IPS DF 6.9 (cell line): ENCODE data around the gene RFK.
"Not testable (repeated sequence)": the region's sequence is repeated elsewhere in the genome, so short reads cannot be mapped to it uniquely, and the experiment has no call there.

Experiments
- DNase-seq: peaks from one replicate; pipeline ENCODE4 v3.0.0-alpha.2; 2013; ENCODE audit warnings: low read depth, low spot score
- H3K27ac ChIP-seq: one replicate; pipeline ENCODE4 v1.5.1; 2013; ENCODE audit warnings: low read length, control low read depth
- H3K27me3 ChIP-seq: 2 replicates; pipeline ENCODE4 v1.6.1; 2013; ENCODE audit warnings: mild to moderate bottlenecking, low read length; ENCODE audit not compliant: control insufficient read depth, insufficient read depth
- H3K36me3 ChIP-seq: 2 replicates; pipeline ENCODE4 v1.6.1; 2013; ENCODE audit warnings: low read length; ENCODE audit not compliant: control insufficient read depth, insufficient read depth
- H3K4me1 ChIP-seq: 2 replicates; pipeline ENCODE4 v1.6.1; 2013; ENCODE audit warnings: low read length; ENCODE audit not compliant: control insufficient read depth, insufficient read depth
- H3K4me3 ChIP-seq: 2 replicates; pipeline ENCODE4 v1.5.1; 2013; ENCODE audit warnings: mild to moderate bottlenecking, low read length
- H3K9me3 ChIP-seq: 2 replicates; pipeline ENCODE4 v1.6.1; 2013; ENCODE audit warnings: low read length, inconsistent platforms; ENCODE audit not compliant: control insufficient read depth, insufficient read depth
- WGBS: extraction: QIAGEN DNeasy Blood & Tissue Kit; methylation state at CpG from one replicate; pipeline ENCODE4 v1.1.7; 2013; ENCODE audit warnings: mixed read lengths, missing lambda C conversion rate; ENCODE audit not compliant: insufficient read length, insufficient coverage; 5-methylcytosine and 5-hydroxymethylcytosine counted together

The RFK gene

GRCh38 chr9:76370396-76371023 lies 23.7 kb downstream of the RFK start:
- no peak for DNase-seq
- no peaks in the 10 kb centered on the region for H3K27me3 ChIP-seq
- no peaks in the 10 kb centered on the region; the same call in 1 of the 2 replicates for H3K4me1 ChIP-seq
- no peaks in the 10 kb centered on the region for H3K36me3 ChIP-seq
- no peak overlapping the region for H3K4me3 ChIP-seq
- H3K27ac ChIP-seq = no peak overlapping the region
- no peaks in the 10 kb centered on the region for H3K9me3 ChIP-seq
- 100% methylated on average over 1 of the region's 3 CpGs for WGBS

- Histone ChIP-seq H3K4me1 (no peaks in the 10 kb centered on the region; the same call in 1 of the 2 replicates), H3K27ac (no peak overlapping the region), H3K27me3 (no peaks in the 10 kb centered on the region), H3K4me3 (no peak overlapping the region), H3K36me3 (no peaks in the 10 kb centered on the region), H3K9me3 (no peaks in the 10 kb centered on the region)
- no CpG with 5 or more reads among the region's 4 CpGs for WGBS
- no peak for DNase-seq
Observed at GRCh38 chr9:76369583-76369982, 24.6 kb downstream of the RFK start.

GRCh38 chr9:76366275-76366674 lies 28.0 kb downstream of the RFK start:
- H3K4me3 ChIP-seq = no peak overlapping the region
- H3K36me3 ChIP-seq = no peaks in the 10 kb centered on the region
- no peaks in the 10 kb centered on the region for H3K27me3 ChIP-seq
- H3K4me1 ChIP-seq = no peaks in the 10 kb centered on the region
- no peak for DNase-seq
- no CpG with 5 or more reads among the region's 4 CpGs for WGBS
- H3K27ac ChIP-seq = no peak overlapping the region
- no peaks in the 10 kb centered on the region for H3K9me3 ChIP-seq

- no peak overlapping the region for H3K27ac ChIP-seq
- H3K9me3 ChIP-seq = no peaks in the 10 kb centered on the region
- H3K36me3 ChIP-seq = no peaks in the 10 kb centered on the region
- no peaks in the 10 kb centered on the region for H3K27me3 ChIP-seq
- no CpG with 5 or more reads among the region's 1 CpG for WGBS
- H3K4me3 ChIP-seq = no peak overlapping the region
- no peak for DNase-seq
- H3K4me1 ChIP-seq = no peaks in the 10 kb centered on the region
Observed at GRCh38 chr9:76365028-76365427, 29.2 kb downstream of the RFK start.

- Histone ChIP-seq H3K27ac (no peak overlapping the region), H3K4me1 (no peaks in the 10 kb centered on the region), H3K36me3 (no peaks in the 10 kb centered on the region), H3K4me3 (no peak overlapping the region), H3K9me3 (no peaks in the 10 kb centered on the region), H3K27me3 (no peaks in the 10 kb centered on the region)
- WGBS = no CpG with 5 or more reads among the region's 3 CpGs
- no peak for DNase-seq
Observed at GRCh38 chr9:76363032-76363395, 31.2 kb downstream of the RFK start.

- DNase-seq, H3K4me1 ChIP-seq, H3K27me3 ChIP-seq, H3K4me3 ChIP-seq, H3K27ac ChIP-seq, H3K36me3 ChIP-seq, H3K9me3 ChIP-seq: not testable (repeated sequence)
- WGBS = no CpG with 5 or more reads among the region's 16 CpGs
Observed at GRCh38 chr9:76362332-76363031, 31.7 kb downstream of the RFK start.

GRCh38 chr9:76359766-76360165 lies 34.5 kb downstream of the RFK start:
- WGBS = no CpG with 5 or more reads among the region's 2 CpGs
- H3K4me3 ChIP-seq = no peak overlapping the region
- DNase-seq = no peak
- H3K4me1 ChIP-seq = no peaks in the 10 kb centered on the region
- no peaks in the 10 kb centered on the region for H3K27me3 ChIP-seq
- no peaks in the 10 kb centered on the region for H3K36me3 ChIP-seq
- H3K27ac ChIP-seq = no peak overlapping the region
- H3K9me3 ChIP-seq = no peaks in the 10 kb centered on the region

GRCh38 chr9:76359365-76359764 lies 34.9 kb downstream of the RFK start:
- WGBS = no CpG with 5 or more reads among the region's 4 CpGs
- Histone ChIP-seq H3K27ac (no peak overlapping the region), H3K4me1 (no peaks in the 10 kb centered on the region), H3K4me3 (no peak overlapping the region), H3K27me3 (no peaks in the 10 kb centered on the region), H3K36me3 (no peaks in the 10 kb centered on the region), H3K9me3 (no peaks in the 10 kb centered on the region)
- no peak for DNase-seq

- Histone ChIP-seq H3K4me1 (no peaks in the 10 kb centered on the region), H3K36me3 (no peaks in the 10 kb centered on the region), H3K27ac (no peak overlapping the region), H3K27me3 (no peaks in the 10 kb centered on the region), H3K9me3 (no peaks in the 10 kb centered on the region), H3K4me3 (no peak overlapping the region)
- DNase-seq = no peak
- no CpG with 5 or more reads among the region's 10 CpGs for WGBS
Observed at GRCh38 chr9:76358628-76359280, 35.5 kb downstream of the RFK start.

- Histone ChIP-seq H3K4me1 (no peaks in the 10 kb centered on the region), H3K27me3 (no peaks in the 10 kb centered on the region), H3K4me3 (no peak overlapping the region), H3K36me3 (no peaks in the 10 kb centered on the region), H3K9me3 (no peaks in the 10 kb centered on the region), H3K27ac (no peak overlapping the region)
- no CpG with 5 or more reads among the region's 1 CpG for WGBS
- DNase-seq = no peak
Observed at GRCh38 chr9:76357555-76357954, 36.7 kb downstream of the RFK start.
